HG03139 (cell line): ENCODE results near the gene SDCCAG8.
A peak's percentile ranks its signal among the peaks of the same experiment; 100 is the strongest.

Experiments used
- ATAC-seq: cut with Tn5 transposase; IDR thresholded peaks from one replicate; pipeline ENCODE4 v1.9.1; 2021; ENCODE audit not compliant: unreplicated experiment

The SDCCAG8 gene

GRCh38 chr1:243280571-243281129 is 24.8 kb downstream of the SDCCAG8 start:
- ATAC-seq, result no peak

- no peak for ATAC-seq
Measured at GRCh38 chr1:243281672-243282071, 25.8 kb downstream of the SDCCAG8 start.

DNA sequence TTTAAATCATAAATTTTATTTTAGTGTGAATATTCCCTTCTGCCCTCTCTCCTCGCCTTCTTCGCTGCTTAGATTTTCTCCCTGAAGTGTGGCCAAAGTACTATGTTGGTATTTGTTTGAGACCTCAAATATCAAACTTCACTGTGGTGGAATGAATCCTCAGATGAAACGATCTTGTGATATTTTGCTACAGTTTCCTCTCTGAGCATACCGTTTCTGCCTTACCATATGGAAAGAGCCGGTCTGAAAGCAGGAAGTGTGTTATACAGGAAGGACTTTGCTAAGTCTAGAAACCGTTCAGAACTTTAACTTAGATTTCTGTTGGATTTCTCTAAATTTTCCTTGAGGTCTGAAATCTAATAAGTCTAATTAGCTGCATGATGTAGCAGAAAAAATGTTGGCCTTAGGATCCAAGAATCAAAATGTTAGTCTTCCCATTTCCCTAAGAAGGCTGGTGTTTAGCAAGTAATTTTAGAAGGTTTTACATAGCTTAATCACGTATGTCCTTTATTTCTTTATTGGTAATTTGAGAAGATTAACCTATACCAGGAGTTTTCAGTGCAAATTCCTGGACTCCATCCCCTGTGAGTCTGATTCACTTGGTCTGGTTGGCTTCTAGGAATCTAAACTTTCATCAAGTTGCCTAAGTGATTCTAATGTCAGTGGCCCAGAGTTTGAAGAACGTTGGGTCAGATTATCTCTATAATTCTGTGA is 30.7 kb downstream of the SDCCAG8 start:
- ATAC-seq, result no peak

- no peak for ATAC-seq
Measured at GRCh38 chr1:243287123-243287460, 31.3 kb downstream of the SDCCAG8 start.

DNA sequence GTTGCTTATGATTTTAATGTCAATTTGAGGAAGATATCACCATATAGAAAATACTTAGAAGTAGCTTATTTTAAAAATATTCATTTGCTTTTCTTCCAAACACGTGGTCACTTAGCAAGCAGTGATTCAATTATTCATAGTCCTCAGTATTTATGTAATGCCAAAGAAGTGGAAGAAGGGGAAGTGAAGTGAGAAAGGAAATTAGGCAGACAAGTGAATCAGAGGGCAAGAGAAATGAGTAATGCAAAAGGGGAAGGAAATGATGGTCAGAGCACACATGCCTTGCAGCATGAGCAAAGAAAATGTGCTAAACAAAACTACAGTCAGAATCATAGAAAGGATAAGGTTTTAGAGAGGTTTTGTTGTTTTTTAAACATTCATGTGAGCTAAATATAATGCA is 31.8 kb downstream of the SDCCAG8 start:
- ATAC-seq, result peak; percentile 95

GRCh38 chr1:243288062-243288461 is 32.2 kb downstream of the SDCCAG8 start:
- no peak for ATAC-seq

GRCh38 chr1:243291292-243291691 is 35.5 kb downstream of the SDCCAG8 start:
- ATAC-seq, result no peak

DNA sequence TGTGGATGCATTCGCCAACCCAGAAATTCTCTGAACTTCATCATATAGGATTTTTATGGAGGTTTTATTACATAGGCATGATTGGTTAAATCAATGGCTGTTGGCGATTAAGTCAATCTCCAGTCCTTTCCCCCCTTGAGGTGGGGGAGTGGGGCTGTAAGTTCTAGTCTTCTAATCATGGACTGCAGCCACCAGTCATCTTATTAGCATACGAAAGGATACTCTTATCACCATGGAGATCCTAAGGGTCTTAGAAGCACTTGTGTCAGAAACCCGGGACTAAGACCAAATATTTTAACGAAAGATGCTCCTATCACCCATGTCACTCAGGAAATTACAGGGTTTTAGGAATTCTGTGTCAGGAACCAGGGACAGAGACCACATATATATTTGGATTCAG is 36.3 kb downstream of the SDCCAG8 start:
- no peak for ATAC-seq

GRCh38 chr1:243293941-243294722 is 38.3 kb downstream of the SDCCAG8 start:
- ATAC-seq, result no peak

DNA sequence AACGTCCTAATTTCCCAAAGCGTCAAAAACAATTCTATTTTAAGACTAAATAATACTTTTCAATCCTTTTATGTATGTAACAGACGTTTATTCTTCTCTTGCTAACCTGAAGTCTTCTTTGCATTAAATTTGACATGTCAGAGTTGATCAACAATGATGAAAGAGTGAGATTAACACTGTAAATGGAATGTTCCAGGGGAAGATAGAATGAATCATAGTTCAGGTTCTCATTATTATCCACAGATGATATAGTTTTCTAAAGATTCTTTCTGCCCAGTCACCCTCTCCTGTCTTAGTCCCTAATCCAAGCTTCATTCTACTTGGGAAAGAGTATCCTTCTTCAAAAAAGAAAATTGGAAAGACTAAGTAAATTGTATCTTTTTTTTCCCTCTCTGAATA is 38.9 kb downstream of the SDCCAG8 start:
- ATAC-seq, result no peak

DNA sequence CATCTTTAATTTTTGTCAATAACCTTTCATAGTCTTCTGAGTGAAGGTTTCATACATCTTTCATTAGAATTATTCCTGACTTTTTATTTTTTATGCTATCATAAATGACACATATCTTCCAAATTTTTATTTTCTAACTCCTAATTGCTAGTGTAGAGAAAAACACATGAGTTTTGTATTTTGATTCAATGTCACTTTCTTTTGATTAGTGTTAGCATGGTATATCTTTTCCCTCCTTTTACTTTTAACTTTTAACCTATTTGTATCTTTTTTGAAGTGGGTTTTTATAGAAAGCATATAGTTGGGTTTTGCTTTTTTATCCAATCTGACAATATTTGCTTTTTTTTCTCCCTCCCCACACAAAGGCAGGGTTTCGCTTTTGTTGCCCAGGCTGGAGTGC is 43.2 kb downstream of the SDCCAG8 start:
- ATAC-seq, result no peak

- ATAC-seq, result no peak
Measured at GRCh38 chr1:243301059-243301458, 45.2 kb downstream of the SDCCAG8 start.

DNA sequence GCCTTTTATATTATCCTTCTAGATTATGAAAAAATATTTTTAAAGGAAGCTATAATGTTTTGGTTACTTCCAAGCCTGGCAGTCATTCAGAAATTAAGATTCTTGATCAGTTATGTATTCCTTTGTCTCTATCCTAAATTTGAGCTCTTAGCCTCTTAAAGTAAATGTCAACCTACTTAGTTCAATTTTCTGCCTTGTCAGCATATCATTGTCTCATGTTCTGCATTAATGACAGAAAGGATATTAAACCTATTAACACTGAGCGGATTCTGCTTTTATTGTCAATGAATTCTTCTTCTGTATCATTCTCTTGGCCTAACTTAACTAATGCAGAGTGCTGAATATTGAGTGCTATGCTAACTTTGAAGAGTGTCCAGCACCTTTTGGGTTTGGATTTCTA is 56.0 kb downstream of the SDCCAG8 start:
- ATAC-seq, result no peak

DNA sequence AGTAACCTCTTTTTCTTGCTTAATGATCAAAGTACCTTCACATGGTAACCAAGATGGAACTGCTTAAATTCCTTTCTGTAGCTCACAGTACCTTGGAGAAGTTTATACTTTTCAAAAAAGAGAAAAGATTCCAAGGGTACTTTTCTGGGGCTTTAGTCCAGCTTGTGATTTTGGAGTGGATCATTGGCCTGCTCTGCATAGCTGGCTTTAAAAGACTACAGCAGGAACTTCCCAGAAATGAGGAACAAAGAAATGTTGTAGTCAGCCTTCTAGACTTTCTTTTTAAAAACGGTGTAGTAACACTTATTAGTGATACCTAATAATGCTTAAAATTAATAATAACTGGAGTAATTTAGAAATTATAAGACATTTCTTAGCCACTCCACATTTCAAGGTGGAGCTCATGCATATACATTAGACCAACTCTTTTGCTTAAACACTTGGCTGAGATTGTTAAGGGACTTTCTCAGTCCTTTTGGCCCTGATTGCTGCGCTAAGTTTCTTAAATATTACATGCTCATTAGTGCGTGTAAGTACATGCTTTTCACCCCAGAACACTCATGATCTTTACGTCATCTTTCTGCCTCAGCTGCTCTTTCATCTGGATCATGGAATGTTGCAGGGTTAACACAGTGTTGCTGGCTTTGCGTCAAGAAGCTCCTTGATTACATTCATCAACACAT is 57.3 kb downstream of the SDCCAG8 start:
- peak; percentile 18 for ATAC-seq

GRCh38 chr1:243313635-243314536 is 58.0 kb downstream of the SDCCAG8 start:
- ATAC-seq, result peak; percentile 68

- ATAC-seq, result no peak
Measured at GRCh38 chr1:243315455-243315854, 59.6 kb downstream of the SDCCAG8 start.

DNA sequence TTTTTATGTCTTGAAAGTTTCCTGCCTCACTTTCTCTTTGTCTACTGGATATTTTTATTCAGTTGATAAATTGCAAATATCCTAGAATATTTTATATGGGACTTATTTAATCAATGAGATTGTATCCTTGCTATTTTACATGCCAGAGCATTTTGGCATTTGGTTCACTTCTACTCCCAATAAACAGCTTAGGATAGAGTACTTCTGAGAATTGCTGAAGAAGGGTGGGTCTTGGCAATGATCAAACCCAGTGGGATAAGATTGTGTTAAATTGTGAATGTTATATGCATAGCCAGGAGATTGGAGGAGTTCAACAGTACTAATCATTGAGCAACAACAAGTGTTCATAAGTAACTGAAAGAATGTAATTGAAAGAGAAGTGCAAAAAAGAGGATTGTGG is 60.1 kb downstream of the SDCCAG8 start:
- ATAC-seq, result no peak

- no peak for ATAC-seq
Measured at GRCh38 chr1:243316366-243316989, 60.6 kb downstream of the SDCCAG8 start.

DNA sequence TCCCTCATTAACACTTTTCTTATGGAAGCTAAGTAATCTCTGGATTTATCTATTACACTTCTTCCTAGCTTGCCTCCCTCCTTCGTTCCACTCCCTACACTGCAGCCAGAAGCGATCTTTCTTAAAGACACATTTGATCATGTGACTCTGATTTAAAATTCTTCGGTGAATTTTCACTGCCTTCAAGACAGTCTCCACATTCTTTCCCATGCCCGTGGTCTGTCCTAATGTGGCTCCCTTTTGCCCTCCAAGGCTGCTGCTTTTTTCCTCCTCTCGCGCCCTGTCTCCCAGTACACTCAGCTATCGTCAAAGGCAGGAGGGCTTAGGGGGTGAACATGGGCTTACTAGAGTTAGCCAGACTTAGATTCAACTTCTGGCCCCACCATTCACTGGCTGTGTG is 64.4 kb downstream of the SDCCAG8 start:
- ATAC-seq, result no peak

GRCh38 chr1:243322326-243322725 is 66.5 kb downstream of the SDCCAG8 start:
- no peak for ATAC-seq
